AG09319 (cell line): ENCODE data around the gene PPM1A.

Source experiments
- DNase-seq: peaks from one replicate; pipeline ENCODE4 v3.0.0-alpha.2; 2010; ENCODE audit warnings: low read depth; ENCODE audit errors: extremely low read depth
- CTCF ChIP-seq: IDR thresholded peaks from 2 replicates; pipeline ENCODE4 v1.5.1; 2011; ENCODE audit warnings: low read depth, mild to moderate bottlenecking, inconsistent platforms, low read length, moderate library complexity

PPM1A gene

GRCh38 chr14:60226298-60226697 lies 22.7 kb upstream of the PPM1A start:
- no peak for DNase-seq
- TF ChIP-seq CTCF = no peak

- DNase-seq = no peak
- TF ChIP-seq CTCF = no peak
Measured at GRCh38 chr14:60227291-60227690, 21.7 kb upstream of the PPM1A start.

GRCh38 chr14:60229614-60230013 lies 19.4 kb upstream of the PPM1A start:
- TF ChIP-seq CTCF = no peak

GRCh38 chr14:60232185-60232584 lies 16.8 kb upstream of the PPM1A start:
- DNase-seq = no peak
- no peak for TF ChIP-seq CTCF

More at GRCh38 chr14:60229614-60230013, 19.4 kb upstream of the PPM1A start:
- no peak for DNase-seq

- TF ChIP-seq CTCF = no peak; the same call in 1 of the 2 replicates
- DNase-seq = no peak
Measured at GRCh38 chr14:60233251-60233650, 15.8 kb upstream of the PPM1A start.

GRCh38 chr14:60233891-60234290 lies 15.1 kb upstream of the PPM1A start:
- TF ChIP-seq CTCF = no peak

GRCh38 chr14:60235440-60235839 lies 13.6 kb upstream of the PPM1A start:
- TF ChIP-seq CTCF = no peak
- no peak for DNase-seq

More at GRCh38 chr14:60233891-60234290, 15.1 kb upstream of the PPM1A start:
- DNase-seq = no peak
